Panc1 (cell line): ENCODE results near the gene C1orf116. TPM values are rescaled to one million over a fixed set of nuclear protein-coding genes. Genes with fewer than 3 reads are reported as not detected.

ENCODE experiments used
- ATAC-seq: fragments of 200-7000 bp; cut with Tn5 transposase; 2 replicates; pipeline ENCODE4 v1.9.1; 2020; ENCODE audit warnings: mild to moderate bottlenecking, moderate library complexity
- BruUV-seq: library from RNA; stranded (reverse); fragments of 400-500 nt; replicated peaks from 2 replicates; lab custom pipeline; 2021; lab: Mats Ljungman, UMichigan
- CTCF ChIA-PET: fragments of 300-600 bp; sonication (Branson Sonifier 250); formaldehyde crosslinking; loops from one replicate; lab custom pipeline; 2022; ENCODE audit warnings: antibody characterized with exemption; lab: Charles Lee
- POLR2A ChIA-PET: fragments of 300-600 bp; sonication (Branson Sonifier 250); formaldehyde crosslinking; loops from one replicate; lab custom pipeline; 2022; ENCODE audit warnings: antibody characterized with exemption; lab: Charles Lee
- DNase-seq: peaks from one replicate; pipeline ENCODE4 v3.0.0-alpha.2; 2010; ENCODE audit warnings: low read depth, low spot score
- H3K27ac ChIP-seq: 2 replicates; pipeline ENCODE4 v1.5.1; 2011; ENCODE audit warnings: mild to moderate bottlenecking, low read length, inconsistent platforms
- H3K27me3 ChIP-seq: fragments of 200-500 bp; sonication (Bioruptor generic); 2 replicates; pipeline ENCODE4 v1.6.0; 2014; ENCODE audit warnings: low read length, inconsistent platforms; ENCODE audit not compliant: control insufficient read depth, insufficient read depth
- H3K36me3 ChIP-seq: fragments of 200-500 bp; sonication (Bioruptor generic); 2 replicates; pipeline ENCODE4 v1.5.1; 2014; ENCODE audit warnings: inconsistent platforms, mild to moderate bottlenecking, low read length, moderate library complexity; ENCODE audit not compliant: control insufficient read depth, insufficient read depth
- H3K4me1 ChIP-seq: 2 replicates; pipeline ENCODE4 v1.5.1; 2011; ENCODE audit warnings: inconsistent platforms, mild to moderate bottlenecking, low read length, moderate library complexity; ENCODE audit not compliant: control insufficient read depth, insufficient read depth
- H3K4me3 ChIP-seq, 2 experiments: 2 replicates each; pipeline ENCODE4 v1.5.1; 2011 to 2012; ENCODE audit warnings: low read depth in 2 of 2, low read length in 2 of 2, mild to moderate bottlenecking in 2 of 2, inconsistent platforms in 1 of 2, moderate library complexity in 1 of 2
- H3K9me3 ChIP-seq: fragments of 200-500 bp; sonication (Bioruptor generic); 2 replicates; pipeline ENCODE4 v1.5.1; 2014; ENCODE audit warnings: low read depth, mild to moderate bottlenecking, inconsistent platforms, low read length, moderate library complexity; ENCODE audit not compliant: control insufficient read depth, insufficient read depth
- POLR2AphosphoS5 ChIP-seq: IDR thresholded peaks from 2 replicates; pipeline ENCODE4 v1.6.1; 2012; ENCODE audit warnings: mild to moderate bottlenecking, low read depth, low read length, moderate library complexity
- SIN3A ChIP-seq: IDR thresholded peaks from 2 replicates; pipeline ENCODE4 v1.6.1; 2012; ENCODE audit warnings: low read depth, mild to moderate bottlenecking, low read length, moderate library complexity, borderline replicate concordance; ENCODE audit not compliant: insufficient read depth
- TCF7L2 ChIP-seq: IDR thresholded peaks from 2 replicates; pipeline ENCODE4 v1.6.1; 2011; ENCODE audit warnings: mild to moderate bottlenecking, low read depth, low read length, inconsistent platforms
- in situ Hi-C: cut with HindIII; loops from 2 replicates; pipeline ENCODE4 v1.10.0; 2016; ENCODE audit warnings: low sequenced_read_pairs, low pct_unique_long_range_greater_than_20kb
- intact Hi-C: fragments of 100-400 bp; cut with micrococcal nuclease; formaldehyde crosslinking; loops from one replicate; pipeline ENCODE4 v1.10.0; 2022; ENCODE audit not compliant: unreplicated experiment
- total RNA-seq: library from RNA; stranded (reverse); gene quantifications from one replicate; pipeline ENCODE4 v1.2.1, GENCODE V29; 2021; ENCODE audit not compliant: unreplicated experiment
- TF ChIP-seq, protein P1 (sequence below), 2 experiments: IDR thresholded peaks; 2 replicates each; pipeline ENCODE4 v1.6.1; 2011 to 2012; ENCODE audit warnings: low read depth in 2 of 2, control low read depth in 1 of 2, low read length in 1 of 2, mild to moderate bottlenecking in 1 of 2, moderate library complexity in 1 of 2; ENCODE audit not compliant: insufficient read depth in 1 of 2
- TF ChIP-seq, protein P2 (sequence below): fragments of 450-650 bp; IDR thresholded peaks from 2 replicates; pipeline ENCODE4 v1.5.1; 2017; ENCODE audit warnings: mild to moderate bottlenecking

The C1orf116 gene
- total RNA-seq, 1 experiment from 2014 or later: 0.08 TPM

DNA sequence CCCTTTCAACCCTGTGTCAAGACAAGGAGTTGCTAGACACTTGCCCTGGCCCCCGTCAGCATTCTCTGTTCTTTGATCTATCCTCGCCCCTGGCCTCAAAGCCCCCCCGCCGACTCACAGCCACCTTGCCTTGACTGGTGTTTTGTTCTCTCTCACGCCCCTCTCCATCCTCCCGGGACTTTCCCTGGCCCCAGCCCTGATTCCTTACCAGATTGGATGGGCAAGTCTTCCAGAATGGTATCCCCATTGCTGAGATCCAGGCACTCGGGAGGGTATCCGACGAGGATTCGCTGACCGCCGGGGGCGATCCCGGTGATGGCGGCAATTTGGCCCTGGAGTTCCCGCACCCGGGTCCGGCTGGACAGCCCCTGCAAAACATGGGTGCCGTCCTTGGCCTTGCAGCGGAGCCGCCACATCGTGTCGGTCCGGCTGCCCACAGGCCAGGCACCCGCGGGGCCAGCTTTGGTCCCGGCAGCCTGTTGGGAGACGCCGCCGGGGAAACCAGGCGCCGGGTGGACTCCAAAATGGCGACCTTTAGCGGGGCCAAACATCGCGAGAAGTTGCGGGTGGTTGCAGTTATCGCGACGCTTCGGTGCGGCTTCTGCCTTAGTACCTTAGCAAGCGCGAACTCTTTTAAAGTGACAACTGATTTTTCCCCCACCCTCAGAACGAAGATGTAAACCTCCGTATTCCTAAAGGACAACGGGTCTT lies 18.1 kb upstream of the C1orf116 start:
- in situ Hi-C loops: no loop called here
- POLR2A ChIA-PET: no interaction called here
- Histone ChIP-seq H3K4me3 (peak overlapping the region; percentile 98 to 100), H3K9me3 (no peaks in the 10 kb centered on the region), H3K27ac (peak overlapping the region; percentile 97), H3K27me3 (no peaks in the 10 kb centered on the region), H3K4me1 (peaks cover 19% of the 10 kb centered on the region), H3K36me3 (peaks cover 21% of the 10 kb centered on the region)
- CTCF ChIA-PET: no interaction called here
- DNase-seq: peak; percentile 88
- BruUV-seq: no TSS peak
- peak; percentile 76 for ATAC-seq
- intact Hi-C loops: no loop called here
- TF ChIP-seq TCF7L2: peak; percentile 48
- TF ChIP-seq, protein P1, sequence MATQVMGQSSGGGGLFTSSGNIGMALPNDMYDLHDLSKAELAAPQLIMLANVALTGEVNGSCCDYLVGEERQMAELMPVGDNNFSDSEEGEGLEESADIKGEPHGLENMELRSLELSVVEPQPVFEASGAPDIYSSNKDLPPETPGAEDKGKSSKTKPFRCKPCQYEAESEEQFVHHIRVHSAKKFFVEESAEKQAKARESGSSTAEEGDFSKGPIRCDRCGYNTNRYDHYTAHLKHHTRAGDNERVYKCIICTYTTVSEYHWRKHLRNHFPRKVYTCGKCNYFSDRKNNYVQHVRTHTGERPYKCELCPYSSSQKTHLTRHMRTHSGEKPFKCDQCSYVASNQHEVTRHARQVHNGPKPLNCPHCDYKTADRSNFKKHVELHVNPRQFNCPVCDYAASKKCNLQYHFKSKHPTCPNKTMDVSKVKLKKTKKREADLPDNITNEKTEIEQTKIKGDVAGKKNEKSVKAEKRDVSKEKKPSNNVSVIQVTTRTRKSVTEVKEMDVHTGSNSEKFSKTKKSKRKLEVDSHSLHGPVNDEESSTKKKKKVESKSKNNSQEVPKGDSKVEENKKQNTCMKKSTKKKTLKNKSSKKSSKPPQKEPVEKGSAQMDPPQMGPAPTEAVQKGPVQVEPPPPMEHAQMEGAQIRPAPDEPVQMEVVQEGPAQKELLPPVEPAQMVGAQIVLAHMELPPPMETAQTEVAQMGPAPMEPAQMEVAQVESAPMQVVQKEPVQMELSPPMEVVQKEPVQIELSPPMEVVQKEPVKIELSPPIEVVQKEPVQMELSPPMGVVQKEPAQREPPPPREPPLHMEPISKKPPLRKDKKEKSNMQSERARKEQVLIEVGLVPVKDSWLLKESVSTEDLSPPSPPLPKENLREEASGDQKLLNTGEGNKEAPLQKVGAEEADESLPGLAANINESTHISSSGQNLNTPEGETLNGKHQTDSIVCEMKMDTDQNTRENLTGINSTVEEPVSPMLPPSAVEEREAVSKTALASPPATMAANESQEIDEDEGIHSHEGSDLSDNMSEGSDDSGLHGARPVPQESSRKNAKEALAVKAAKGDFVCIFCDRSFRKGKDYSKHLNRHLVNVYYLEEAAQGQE (IDR thresholded peaks at IDR 0.05; ENCODE audit: insufficient read depth in 1 of 2, low read depth in 2 of 2, low read length in 1 of 2): no peak
- TF ChIP-seq POLR2AphosphoS5: peak; percentile 80
- TF ChIP-seq SIN3A: peak; percentile 93; the same call in 1 of the 2 replicates
- TF ChIP-seq, protein P2, sequence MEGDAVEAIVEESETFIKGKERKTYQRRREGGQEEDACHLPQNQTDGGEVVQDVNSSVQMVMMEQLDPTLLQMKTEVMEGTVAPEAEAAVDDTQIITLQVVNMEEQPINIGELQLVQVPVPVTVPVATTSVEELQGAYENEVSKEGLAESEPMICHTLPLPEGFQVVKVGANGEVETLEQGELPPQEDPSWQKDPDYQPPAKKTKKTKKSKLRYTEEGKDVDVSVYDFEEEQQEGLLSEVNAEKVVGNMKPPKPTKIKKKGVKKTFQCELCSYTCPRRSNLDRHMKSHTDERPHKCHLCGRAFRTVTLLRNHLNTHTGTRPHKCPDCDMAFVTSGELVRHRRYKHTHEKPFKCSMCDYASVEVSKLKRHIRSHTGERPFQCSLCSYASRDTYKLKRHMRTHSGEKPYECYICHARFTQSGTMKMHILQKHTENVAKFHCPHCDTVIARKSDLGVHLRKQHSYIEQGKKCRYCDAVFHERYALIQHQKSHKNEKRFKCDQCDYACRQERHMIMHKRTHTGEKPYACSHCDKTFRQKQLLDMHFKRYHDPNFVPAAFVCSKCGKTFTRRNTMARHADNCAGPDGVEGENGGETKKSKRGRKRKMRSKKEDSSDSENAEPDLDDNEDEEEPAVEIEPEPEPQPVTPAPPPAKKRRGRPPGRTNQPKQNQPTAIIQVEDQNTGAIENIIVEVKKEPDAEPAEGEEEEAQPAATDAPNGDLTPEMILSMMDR: no peak

DNA sequence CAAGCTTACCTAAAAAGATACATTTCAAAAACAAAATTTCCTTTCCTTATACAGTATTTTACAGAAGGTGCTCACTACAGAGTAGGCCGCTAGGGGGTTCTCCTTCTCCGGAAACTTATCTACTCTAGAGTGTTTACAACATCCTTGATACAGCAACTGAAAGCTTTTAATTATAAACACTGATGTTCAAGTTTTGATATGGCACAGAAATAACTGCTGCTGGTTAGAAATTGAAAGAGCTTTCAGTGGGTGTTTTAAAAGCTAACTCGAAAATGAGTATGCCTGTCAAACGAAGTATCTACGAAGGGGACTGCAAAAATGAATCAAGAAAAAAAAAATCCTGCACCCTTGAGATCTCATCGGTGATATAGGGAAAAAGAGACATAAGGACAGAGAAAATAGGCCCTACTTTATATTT lies 17.4 kb upstream of the C1orf116 start:
- Histone ChIP-seq H3K36me3 (peaks cover 21% of the 10 kb centered on the region), H3K27ac (peak overlapping the region; percentile 97), H3K4me3 (peak overlapping the region; percentile 98 to 100), H3K4me1 (peaks cover 18% of the 10 kb centered on the region), H3K9me3 (no peaks in the 10 kb centered on the region), H3K27me3 (no peaks in the 10 kb centered on the region)
- CTCF ChIA-PET: no interaction called here
- POLR2A ChIA-PET: no interaction called here
- BruUV-seq: no TSS peak
- intact Hi-C loops: no loop called here
- no peak for DNase-seq
- TF ChIP-seq SIN3A (0 out of 2 replicates have a peak, but pooled peaks have one; percentile 54), POLR2AphosphoS5 (no peak), TCF7L2 (no peak)
- TF ChIP-seq, protein P2: peak; percentile 81; the same call in 1 of the 2 replicates
- TF ChIP-seq, protein P1 (IDR thresholded peaks at IDR 0.05; ENCODE audit: insufficient read depth in 1 of 2, low read depth in 2 of 2, low read length in 1 of 2): no peak
- in situ Hi-C loops: no loop called here
- ATAC-seq: no peak
